ENCODE results near the gene METTL22.

Gene METTL22

GRCh38 chr16:8588682-8589056, 32.8 kb upstream of the METTL22 start:
- no peaks in the 10 kb centered on the region for H3K4me1 Mint-ChIP-seq (ENCODE audit: low read depth)
- no peak overlapping the region for H3K27ac Mint-ChIP-seq
- no peaks in the 10 kb centered on the region for H3K9me3 Mint-ChIP-seq
- peaks cover 29% of the 10 kb centered on the region for H3K27me3 Mint-ChIP-seq
- no peaks in the 10 kb centered on the region for H3K36me3 Mint-ChIP-seq (ENCODE audit: low read depth)
- no peak overlapping the region for H3K4me3 Mint-ChIP-seq

- H3K4me1 Mint-ChIP-seq (ENCODE audit: low read depth): no peaks in the 10 kb centered on the region
- H3K27ac Mint-ChIP-seq: no peak overlapping the region
- peaks cover 29% of the 10 kb centered on the region for H3K27me3 Mint-ChIP-seq
- H3K9me3 Mint-ChIP-seq: no peaks in the 10 kb centered on the region
- no peak overlapping the region for H3K4me3 Mint-ChIP-seq
- H3K36me3 Mint-ChIP-seq (ENCODE audit: low read depth): no peaks in the 10 kb centered on the region
These were observed 32.2 kb upstream of the METTL22 start for GRCh38 chr16:8589057-8589899.

GRCh38 chr16:8589900-8590688, 31.4 kb upstream of the METTL22 start, which contains the start of gene TMEM114:
TMEM114 (minus strand) TSS chr16:8590511; CDS start chr16:8589838, 673 bp downstream.
- H3K27me3 Mint-ChIP-seq: peaks cover 29% of the 10 kb centered on the region
- no peaks in the 10 kb centered on the region for H3K36me3 Mint-ChIP-seq (ENCODE audit: low read depth)
- no peaks in the 10 kb centered on the region for H3K9me3 Mint-ChIP-seq
- H3K27ac Mint-ChIP-seq: no peak within 1 kb of the TSS
- H3K4me1 Mint-ChIP-seq (ENCODE audit: low read depth): no peaks in the 10 kb centered on the region
- H3K4me3 Mint-ChIP-seq: no peak within 1 kb of the TSS

- Mint-ChIP-seq H3K9me3 (peaks cover under 1% of the 10 kb centered on the region), H3K36me3 (ENCODE audit: low read depth) (no peaks in the 10 kb centered on the region), H3K27me3 (peaks cover 27% of the 10 kb centered on the region), H3K27ac (no peak overlapping the region), H3K4me1 (ENCODE audit: low read depth) (no peaks in the 10 kb centered on the region), H3K4me3 (no peak overlapping the region)
These were observed 30.7 kb upstream of the METTL22 start for GRCh38 chr16:8590811-8591210.

GRCh38 chr16:8591451-8591850, 30.0 kb upstream of the METTL22 start:
- no peak overlapping the region for H3K27ac Mint-ChIP-seq
- H3K4me3 Mint-ChIP-seq: no peak overlapping the region
- H3K9me3 Mint-ChIP-seq: peaks cover 5% of the 10 kb centered on the region
- H3K4me1 Mint-ChIP-seq (ENCODE audit: low read depth): no peaks in the 10 kb centered on the region
- no peaks in the 10 kb centered on the region for H3K36me3 Mint-ChIP-seq (ENCODE audit: low read depth)
- H3K27me3 Mint-ChIP-seq: peaks cover 27% of the 10 kb centered on the region

- Mint-ChIP-seq H3K4me1 (ENCODE audit: low read depth) (no peaks in the 10 kb centered on the region), H3K27ac (no peak overlapping the region), H3K36me3 (ENCODE audit: low read depth) (no peaks in the 10 kb centered on the region), H3K27me3 (peaks cover 3% of the 10 kb centered on the region), H3K9me3 (peaks cover 10% of the 10 kb centered on the region), H3K4me3 (no peak overlapping the region)
These were observed 27.3 kb upstream of the METTL22 start for GRCh38 chr16:8594149-8594666.

GRCh38 chr16:8595783-8596182, 25.7 kb upstream of the METTL22 start:
- H3K9me3 Mint-ChIP-seq: peaks cover 10% of the 10 kb centered on the region
- H3K4me3 Mint-ChIP-seq: no peak overlapping the region
- H3K36me3 Mint-ChIP-seq (ENCODE audit: low read depth): no peaks in the 10 kb centered on the region
- H3K4me1 Mint-ChIP-seq (ENCODE audit: low read depth): no peaks in the 10 kb centered on the region
- peaks cover 3% of the 10 kb centered on the region for H3K27me3 Mint-ChIP-seq
- no peak overlapping the region for H3K27ac Mint-ChIP-seq

- Mint-ChIP-seq H3K27ac (no peak overlapping the region), H3K36me3 (ENCODE audit: low read depth) (no peaks in the 10 kb centered on the region), H3K4me1 (ENCODE audit: low read depth) (no peaks in the 10 kb centered on the region), H3K9me3 (peaks cover 10% of the 10 kb centered on the region), H3K27me3 (peaks cover 6% of the 10 kb centered on the region), H3K4me3 (no peak overlapping the region)
These were observed 24.9 kb upstream of the METTL22 start for GRCh38 chr16:8596581-8596980.

GRCh38 chr16:8600144-8600775, 21.2 kb upstream of the METTL22 start:
- Mint-ChIP-seq H3K4me3 (no peak overlapping the region), H3K27me3 (peaks cover 10% of the 10 kb centered on the region), H3K9me3 (peaks cover 10% of the 10 kb centered on the region)

GRCh38 chr16:8605554-8605953, 15.9 kb upstream of the METTL22 start:
- peaks cover 22% of the 10 kb centered on the region for H3K27me3 Mint-ChIP-seq
- H3K36me3 Mint-ChIP-seq (ENCODE audit: low read depth): no peaks in the 10 kb centered on the region
- H3K4me3 Mint-ChIP-seq: no peak overlapping the region
- no peak overlapping the region for H3K27ac Mint-ChIP-seq
- H3K9me3 Mint-ChIP-seq: no peaks in the 10 kb centered on the region
- no peaks in the 10 kb centered on the region for H3K4me1 Mint-ChIP-seq (ENCODE audit: low read depth)

More at GRCh38 chr16:8600144-8600775, 21.2 kb upstream of the METTL22 start:
- Mint-ChIP-seq H3K36me3 (ENCODE audit: low read depth) (no peaks in the 10 kb centered on the region), H3K27ac (no peak overlapping the region), H3K4me1 (ENCODE audit: low read depth) (no peaks in the 10 kb centered on the region)

GRCh38 chr16:8607214-8607613, 14.3 kb upstream of the METTL22 start:
- no peak overlapping the region for H3K4me3 Mint-ChIP-seq
- H3K9me3 Mint-ChIP-seq: no peaks in the 10 kb centered on the region
- no peaks in the 10 kb centered on the region for H3K4me1 Mint-ChIP-seq (ENCODE audit: low read depth)
- no peak overlapping the region for H3K27ac Mint-ChIP-seq
- H3K36me3 Mint-ChIP-seq (ENCODE audit: low read depth): no peaks in the 10 kb centered on the region
- H3K27me3 Mint-ChIP-seq: peaks cover 22% of the 10 kb centered on the region

GRCh38 chr16:8611122-8611521, 10.4 kb upstream of the METTL22 start:
- H3K36me3 Mint-ChIP-seq (ENCODE audit: low read depth): no peaks in the 10 kb centered on the region
- H3K4me3 Mint-ChIP-seq: no peak overlapping the region
- no peak overlapping the region for H3K27ac Mint-ChIP-seq
- H3K9me3 Mint-ChIP-seq: no peaks in the 10 kb centered on the region
- no peaks in the 10 kb centered on the region for H3K4me1 Mint-ChIP-seq (ENCODE audit: low read depth)
- peaks cover 31% of the 10 kb centered on the region for H3K27me3 Mint-ChIP-seq

GRCh38 chr16:8611886-8612600, 9.5 kb upstream of the METTL22 start:
- H3K4me1 Mint-ChIP-seq (ENCODE audit: low read depth): no peaks in the 10 kb centered on the region
- peaks cover 27% of the 10 kb centered on the region for H3K27me3 Mint-ChIP-seq
- H3K9me3 Mint-ChIP-seq: no peaks in the 10 kb centered on the region
- no peak overlapping the region for H3K4me3 Mint-ChIP-seq
- H3K27ac Mint-ChIP-seq: no peak overlapping the region
- H3K36me3 Mint-ChIP-seq (ENCODE audit: low read depth): no peaks in the 10 kb centered on the region

- Mint-ChIP-seq H3K36me3 (ENCODE audit: low read depth) (no peaks in the 10 kb centered on the region), H3K27ac (no peak overlapping the region), H3K9me3 (no peaks in the 10 kb centered on the region), H3K4me3 (no peak overlapping the region), H3K27me3 (peaks cover 20% of the 10 kb centered on the region), H3K4me1 (ENCODE audit: low read depth) (no peaks in the 10 kb centered on the region)
These were observed 7.0 kb upstream of the METTL22 start for GRCh38 chr16:8614435-8615029.

All from stimulated activated naive CD8-positive, alpha-beta T cell treated with anti-CD3 and anti-CD28 coated beads, Interleukin-15, Interleukin-2, amounts not matched to agents 100 ng/mL and 50 ng/mL, for 24 hours (primary cell).